Measurements from ENCODE around the gene OR2S2. TPM values are rescaled to one million over a fixed set of nuclear protein-coding genes. Genes with fewer than 3 reads are reported as not detected.

The OR2S2 gene
- total and polyA plus RNA-seq, 8 donors, result not detected

DNA sequence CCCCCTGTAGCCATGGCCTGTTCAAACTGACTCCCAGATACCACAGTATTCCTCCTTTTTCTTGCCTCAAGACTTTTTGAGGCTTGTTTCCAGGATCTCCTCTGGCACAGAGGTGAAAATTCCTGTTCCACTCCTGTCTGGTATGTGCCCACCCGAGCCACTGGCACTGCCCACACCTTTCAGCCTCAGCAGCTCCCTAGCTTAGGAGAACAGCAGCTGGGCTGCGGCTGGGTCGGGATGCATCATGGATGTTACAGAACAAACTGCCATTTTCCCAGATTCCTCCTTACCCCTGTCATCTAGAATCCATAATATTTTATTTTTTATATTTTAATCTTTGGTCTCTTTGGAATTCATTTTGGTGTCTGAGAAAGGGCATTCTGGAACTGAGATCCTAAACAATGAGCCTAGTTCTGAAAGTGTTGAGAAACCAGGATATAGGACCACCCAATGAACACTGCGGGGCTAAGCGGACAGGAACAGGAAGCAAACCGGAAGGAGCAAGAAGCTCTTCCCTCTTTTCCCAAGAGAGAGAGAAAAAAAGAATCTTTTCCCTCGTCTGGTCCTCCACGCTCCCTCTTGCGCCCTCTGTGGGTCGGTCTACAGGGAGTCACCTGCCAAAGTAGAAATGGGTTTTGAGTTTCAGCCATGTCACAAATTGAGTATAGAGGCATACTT lies 12.5 kb downstream of the OR2S2 start:
- peaks cover 0 to 31% (median 12%) of the 10 kb centered on the region in 4 donors for H3K4me1 ChIP-seq
- intact Hi-C loops (cut with DNase I; ENCODE audit: low total_unique reads), result loop anchor here (5.0 kb wide), 1 partner anchor 38 kb away; the partner anchor contains the start of genes HRCT1 and SPAAR
- TF ChIP-seq POLR2AphosphoS5 (IDR thresholded peaks at IDR 0.05), result peak in 2 of 3 donors; percentile 26 to 39
- no peak for TF ChIP-seq POLR2A (IDR thresholded peaks at IDR 0.05)
- TF ChIP-seq, protein P1, sequence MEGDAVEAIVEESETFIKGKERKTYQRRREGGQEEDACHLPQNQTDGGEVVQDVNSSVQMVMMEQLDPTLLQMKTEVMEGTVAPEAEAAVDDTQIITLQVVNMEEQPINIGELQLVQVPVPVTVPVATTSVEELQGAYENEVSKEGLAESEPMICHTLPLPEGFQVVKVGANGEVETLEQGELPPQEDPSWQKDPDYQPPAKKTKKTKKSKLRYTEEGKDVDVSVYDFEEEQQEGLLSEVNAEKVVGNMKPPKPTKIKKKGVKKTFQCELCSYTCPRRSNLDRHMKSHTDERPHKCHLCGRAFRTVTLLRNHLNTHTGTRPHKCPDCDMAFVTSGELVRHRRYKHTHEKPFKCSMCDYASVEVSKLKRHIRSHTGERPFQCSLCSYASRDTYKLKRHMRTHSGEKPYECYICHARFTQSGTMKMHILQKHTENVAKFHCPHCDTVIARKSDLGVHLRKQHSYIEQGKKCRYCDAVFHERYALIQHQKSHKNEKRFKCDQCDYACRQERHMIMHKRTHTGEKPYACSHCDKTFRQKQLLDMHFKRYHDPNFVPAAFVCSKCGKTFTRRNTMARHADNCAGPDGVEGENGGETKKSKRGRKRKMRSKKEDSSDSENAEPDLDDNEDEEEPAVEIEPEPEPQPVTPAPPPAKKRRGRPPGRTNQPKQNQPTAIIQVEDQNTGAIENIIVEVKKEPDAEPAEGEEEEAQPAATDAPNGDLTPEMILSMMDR (IDR thresholded peaks at IDR 0.05), result peak in 5 of 7 experiments; percentile 56 to 78 (median 74)
- H3K4me3 ChIP-seq, result peak overlapping the region in 1 of 4 donors; percentile 18
- peak overlapping the region; percentile 8 to 56 (median 54) for H3K27ac ChIP-seq
- H3K27me3 ChIP-seq, result peaks cover 0 to 8% (median 0%) of the 10 kb centered on the region in 3 donors
- no peaks in the 10 kb centered on the region for H3K36me3 ChIP-seq
- 24 to 31% (median 27%) methylated on average over 10 of the region's 10 CpGs for WGBS, 5 donors
- DNase-seq, result peak; percentile 83 to 92
- no peaks in the 10 kb centered on the region for H3K9me3 ChIP-seq

GRCh38 chr9:35944841-35945240 lies 13.1 kb downstream of the OR2S2 start:
- H3K36me3 ChIP-seq, result no peaks in the 10 kb centered on the region
- DNase-seq, result peak in 1 of 2 donors; percentile 43
- no peaks in the 10 kb centered on the region for H3K9me3 ChIP-seq
- 27 to 66% (median 62%) methylated on average over 3 of the region's 3 CpGs for WGBS, 5 donors
- peaks cover 0 to 8% (median 0%) of the 10 kb centered on the region in 3 donors for H3K27me3 ChIP-seq
- H3K27ac ChIP-seq, result peak overlapping the region; percentile 8 to 56 (median 54)
- intact Hi-C loops (cut with DNase I; ENCODE audit: low total_unique reads), result loop anchor here (5.0 kb wide), 1 partner anchor 38 kb away; the partner anchor contains the start of genes HRCT1 and SPAAR
- H3K4me1 ChIP-seq, result peaks cover 0 to 34% (median 12%) of the 10 kb centered on the region in 4 donors
- H3K4me3 ChIP-seq, result no peak overlapping the region
- TF ChIP-seq, protein P1 (IDR thresholded peaks at IDR 0.05), result no peak
- TF ChIP-seq POLR2A (IDR thresholded peaks at IDR 0.05) (no peak), EP300 (IDR thresholded peaks at IDR 0.05) (no peak), POLR2AphosphoS5 (IDR thresholded peaks at IDR 0.05) (no peak)

DNA sequence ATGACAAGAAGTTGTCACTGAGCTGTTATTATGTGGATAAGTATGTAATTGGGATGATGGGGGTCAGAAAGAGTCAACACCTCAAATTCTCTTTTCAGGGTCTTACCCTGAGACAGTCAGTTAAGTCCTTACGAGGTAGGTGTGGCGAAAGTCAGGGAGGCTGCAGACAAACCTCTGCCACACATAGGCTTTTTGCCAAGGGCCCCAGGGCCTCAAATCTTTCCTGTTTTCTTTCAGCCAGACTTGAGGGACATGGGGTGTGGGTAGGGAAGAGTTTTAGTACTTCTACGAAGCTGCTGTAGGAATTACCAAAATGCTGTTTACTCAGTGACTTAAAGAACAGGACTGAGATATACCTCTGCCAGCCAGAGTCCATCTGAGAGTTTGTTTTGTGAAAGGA lies 13.8 kb downstream of the OR2S2 start:
- Histone ChIP-seq H3K36me3 (no peaks in the 10 kb centered on the region), H3K9me3 (no peaks in the 10 kb centered on the region), H3K27me3 (peaks cover 0 to 6% (median 0%) of the 10 kb centered on the region in 3 donors), H3K4me3 (no peak overlapping the region), H3K27ac (peak overlapping the region in 3 of 5 donors; percentile 17 to 26 (median 21)), H3K4me1 (peaks cover 0 to 34% (median 12%) of the 10 kb centered on the region in 4 donors)
- 52 to 72% (median 54%) methylated on average over 3 of the region's 3 CpGs for WGBS, 5 donors
- no peak for DNase-seq
- TF ChIP-seq EP300 (IDR thresholded peaks at IDR 0.05) (no peak), POLR2AphosphoS5 (IDR thresholded peaks at IDR 0.05) (no peak), POLR2A (IDR thresholded peaks at IDR 0.05) (no peak)
- TF ChIP-seq, protein P1 (IDR thresholded peaks at IDR 0.05), result no peak
- intact Hi-C loops (cut with DNase I; ENCODE audit: low total_unique reads), result no loop called here

- H3K27ac ChIP-seq, result no peak overlapping the region
- 82 to 96% (median 93%) methylated on average over 5 of the region's 5 CpGs for WGBS, 5 donors
- H3K9me3 ChIP-seq, result no peaks in the 10 kb centered on the region
- no peaks in the 10 kb centered on the region for H3K27me3 ChIP-seq
- H3K4me3 ChIP-seq, result no peak overlapping the region
- H3K36me3 ChIP-seq, result no peaks in the 10 kb centered on the region
- peaks cover 0 to 34% (median 12%) of the 10 kb centered on the region in 4 donors for H3K4me1 ChIP-seq
- no peak for DNase-seq
- intact Hi-C loops (cut with DNase I; ENCODE audit: low total_unique reads), result no loop called here
- TF ChIP-seq POLR2A (IDR thresholded peaks at IDR 0.05) (no peak), POLR2AphosphoS5 (IDR thresholded peaks at IDR 0.05) (no peak), EP300 (IDR thresholded peaks at IDR 0.05) (no peak)
- TF ChIP-seq, protein P1 (IDR thresholded peaks at IDR 0.05), result no peak
Observed at GRCh38 chr9:35942286-35942685, 15.7 kb downstream of the OR2S2 start.

Data from stomach (tissue), 9 donors.